Measurements from ENCODE around the gene KIF21A.

The KIF21A gene

GRCh38 chr12:39389399-39390150, 53.3 kb downstream of the KIF21A start:
- in situ Hi-C loops (cut with MboI; ENCODE audit: low sequenced_read_pairs): no loop called here

- in situ Hi-C loops (cut with MboI; ENCODE audit: low sequenced_read_pairs): no loop called here
These were observed 56.6 kb downstream of the KIF21A start for GRCh38 chr12:39386335-39386734.

GRCh38 chr12:39383114-39383513, 59.8 kb downstream of the KIF21A start:
- in situ Hi-C loops (cut with MboI; ENCODE audit: low sequenced_read_pairs): no loop called here

- in situ Hi-C loops (cut with MboI; ENCODE audit: low sequenced_read_pairs): no loop called here
These were observed 62.8 kb downstream of the KIF21A start for GRCh38 chr12:39380090-39380489.

- in situ Hi-C loops (cut with MboI; ENCODE audit: low sequenced_read_pairs): no loop called here
These were observed 64.6 kb downstream of the KIF21A start for GRCh38 chr12:39378341-39378740.

GRCh38 chr12:39375206-39375808, 67.6 kb downstream of the KIF21A start:
- in situ Hi-C loops (cut with MboI; ENCODE audit: low sequenced_read_pairs): no loop called here

- in situ Hi-C loops (cut with MboI; ENCODE audit: low sequenced_read_pairs): no loop called here
These were observed 70.0 kb downstream of the KIF21A start for GRCh38 chr12:39372929-39373328.

- in situ Hi-C loops (cut with MboI; ENCODE audit: low sequenced_read_pairs): no loop called here
These were observed 70.6 kb downstream of the KIF21A start for GRCh38 chr12:39372204-39372925.

GRCh38 chr12:39369756-39370155, 73.2 kb downstream of the KIF21A start:
- in situ Hi-C loops (cut with MboI; ENCODE audit: low sequenced_read_pairs): no loop called here

- in situ Hi-C loops (cut with MboI; ENCODE audit: low sequenced_read_pairs): no loop called here
These were observed 74.0 kb downstream of the KIF21A start for GRCh38 chr12:39368891-39369290.

- in situ Hi-C loops (cut with MboI; ENCODE audit: low sequenced_read_pairs): no loop called here
These were observed 74.8 kb downstream of the KIF21A start for GRCh38 chr12:39368096-39368495.

- in situ Hi-C loops (cut with MboI; ENCODE audit: low sequenced_read_pairs): no loop called here
These were observed 75.4 kb downstream of the KIF21A start for GRCh38 chr12:39367494-39367893.

GRCh38 chr12:39365364-39366001, 77.4 kb downstream of the KIF21A start:
- in situ Hi-C loops (cut with MboI; ENCODE audit: low sequenced_read_pairs): no loop called here

GRCh38 chr12:39364196-39364595, 78.7 kb downstream of the KIF21A start:
- in situ Hi-C loops (cut with MboI; ENCODE audit: low sequenced_read_pairs): no loop called here

- in situ Hi-C loops (cut with MboI; ENCODE audit: low sequenced_read_pairs): no loop called here
These were observed 83.3 kb downstream of the KIF21A start for GRCh38 chr12:39359645-39360044.

- in situ Hi-C loops (cut with MboI; ENCODE audit: low sequenced_read_pairs): no loop called here
These were observed 85.9 kb downstream of the KIF21A start for GRCh38 chr12:39357041-39357440.

- in situ Hi-C loops (cut with MboI; ENCODE audit: low sequenced_read_pairs): no loop called here
These were observed 87.1 kb downstream of the KIF21A start for GRCh38 chr12:39355841-39356240.

GRCh38 chr12:39354955-39355354, 88.0 kb downstream of the KIF21A start:
- in situ Hi-C loops (cut with MboI; ENCODE audit: low sequenced_read_pairs): no loop called here

GRCh38 chr12:39352471-39353017, 90.4 kb downstream of the KIF21A start:
- in situ Hi-C loops (cut with MboI; ENCODE audit: low sequenced_read_pairs): no loop called here

GRCh38 chr12:39351153-39351552, 91.8 kb downstream of the KIF21A start:
- in situ Hi-C loops (cut with MboI; ENCODE audit: low sequenced_read_pairs): no loop called here

- in situ Hi-C loops (cut with MboI; ENCODE audit: low sequenced_read_pairs): no loop called here
These were observed 93.8 kb downstream of the KIF21A start for GRCh38 chr12:39348941-39349626.
